Fibroblast of lung (primary cell): ENCODE results near the gene ZFYVE28. TPM values are rescaled to one million over a fixed set of nuclear protein-coding genes. Genes with fewer than 3 reads are reported as not detected.

Experiments
- DNase-seq, 2 donors: peaks; one replicate each; pipeline versions ENCODE4 v3.0.0 to v3.0.0-alpha.2; 2010; ENCODE audit warnings: low read depth in 2 of 2
- H2AFZ ChIP-seq: 2 replicates; pipeline ENCODE4 v1.5.1; 2012; ENCODE audit warnings: low read length, control low read depth, inconsistent platforms
- H3K27ac ChIP-seq: 2 replicates; pipeline ENCODE4 v1.5.1; 2011; ENCODE audit warnings: low read length, control low read depth; ENCODE audit not compliant: insufficient read depth
- H3K27me3 ChIP-seq: 2 replicates; pipeline ENCODE4 v1.5.1; 2011; ENCODE audit warnings: mild to moderate bottlenecking, low read length; ENCODE audit not compliant: control insufficient read depth, insufficient read depth
- H3K36me3 ChIP-seq: 2 replicates; pipeline ENCODE4 v1.5.1; 2011; ENCODE audit warnings: low read length; ENCODE audit not compliant: control insufficient read depth, insufficient read depth
- H3K4me1 ChIP-seq: 2 replicates; pipeline ENCODE4 v1.5.1; 2011; ENCODE audit warnings: low read length; ENCODE audit not compliant: control insufficient read depth, insufficient read depth; ENCODE audit errors: extremely low read depth
- H3K4me2 ChIP-seq: 2 replicates; pipeline ENCODE4 v1.5.1; 2011; ENCODE audit warnings: low read length, control low read depth; ENCODE audit not compliant: insufficient read depth; ENCODE audit errors: extremely low read depth
- H3K4me3 ChIP-seq, 4 experiments: fragments of 200-600 bp in 1 of 4; sonication (generic) in 1 of 4; replicated peaks in 1 of 4; 2 replicates each; pipeline ENCODE4 v1.5.1; 2011 to 2016; ENCODE audit warnings: low read length in 4 of 4, low read depth in 3 of 4, mild to moderate bottlenecking in 3 of 4, control low read depth in 2 of 4, inconsistent platforms in 1 of 4, mixed read lengths in 1 of 4; ENCODE audit not compliant: insufficient read depth in 1 of 4; ENCODE audit errors: control extremely low read depth in 1 of 4
- H3K79me2 ChIP-seq: 2 replicates; pipeline ENCODE4 v1.5.1; 2012; ENCODE audit warnings: mild to moderate bottlenecking, low read length, inconsistent platforms; ENCODE audit not compliant: control insufficient read depth, insufficient read depth
- H3K9ac ChIP-seq: 2 replicates; pipeline ENCODE4 v1.5.1; 2011; ENCODE audit warnings: mild to moderate bottlenecking, low read length, control low read depth; ENCODE audit not compliant: insufficient read depth
- H3K9me3 ChIP-seq: 2 replicates; pipeline ENCODE4 v1.5.1; 2012; ENCODE audit warnings: low read depth, low read length; ENCODE audit not compliant: control insufficient read depth, insufficient read depth
- H4K20me1 ChIP-seq: 2 replicates; pipeline ENCODE4 v1.5.1; 2011; ENCODE audit warnings: low read length; ENCODE audit not compliant: control insufficient read depth, insufficient read depth; ENCODE audit errors: extremely low read depth
- CTCF ChIP-seq, 2 donors: IDR thresholded peaks in 1 of 2; conservative IDR thresholded peaks in 1 of 2; 1 replicate in 1 of 2; 2 replicates in 1 of 2; pipeline ENCODE4 v1.5.1; 2011 to 2012; ENCODE audit warnings: low read length in 2 of 2, control low read depth in 1 of 2, inconsistent platforms in 1 of 2, low read depth in 1 of 2, mild to moderate bottlenecking in 1 of 2
- EZH2 ChIP-seq: IDR thresholded peaks from 2 replicates; pipeline ENCODE4 v1.5.1; 2012; ENCODE audit warnings: low read length, control low read depth, mild to moderate bottlenecking; ENCODE audit errors: missing control alignments
- polyA plus RNA-seq, 2 donors: library from polyadenylated mRNA; depleted of rRNA in 1 of 2; stranded (reverse) in 1 of 2; unstranded in 1 of 2; fragments of >200 nt; gene quantifications; 2 replicates each; pipeline ENCODE4 v1.2.1, GENCODE V29; 2011 to 2012; ENCODE audit warnings: missing spikeins in 1 of 2
- total RNA-seq: library from RNA; depleted of rRNA; stranded (reverse); fragments of >200 nt; gene quantifications from 2 replicates; pipeline ENCODE4 v1.2.1, GENCODE V29; 2014

ZFYVE28 gene
- total and polyA plus RNA-seq, 2 donors (not counting 1 experiment from before 2014, with no cell fraction given), result 2.4 to 11.6 TPM

GRCh38 chr4:2451036-2451520 lies 32.6 kb upstream of the ZFYVE28 start:
- TF ChIP-seq CTCF (conservative IDR thresholded peaks at IDR 0.05 in 1 of 2, IDR thresholded peaks at IDR 0.05 in 1 of 2; ENCODE audit: low read depth in 1 of 2, low read length in 2 of 2), result no peak
- no peak for TF ChIP-seq EZH2
- H3K79me2 ChIP-seq, result no peaks in the 10 kb centered on the region
- no peak overlapping the region for H3K9ac ChIP-seq
- H3K27me3 ChIP-seq, result peaks cover 5% of the 10 kb centered on the region
- DNase-seq, result no peak
- no peak overlapping the region for H2AFZ ChIP-seq
- H3K4me3 ChIP-seq, result no peak overlapping the region
- no peaks in the 10 kb centered on the region for H3K36me3 ChIP-seq
- H3K27ac ChIP-seq, result no peak overlapping the region
- no peaks in the 10 kb centered on the region for H4K20me1 ChIP-seq
- no peaks in the 10 kb centered on the region for H3K4me1 ChIP-seq
- H3K4me2 ChIP-seq, result no peak overlapping the region
- no peaks in the 10 kb centered on the region for H3K9me3 ChIP-seq

GRCh38 chr4:2450394-2451035 lies 32.1 kb upstream of the ZFYVE28 start:
- Histone ChIP-seq H2AFZ (no peak overlapping the region), H3K27me3 (peaks cover 5% of the 10 kb centered on the region), H3K79me2 (no peaks in the 10 kb centered on the region), H3K4me2 (no peak overlapping the region), H4K20me1 (no peaks in the 10 kb centered on the region), H3K27ac (no peak overlapping the region), H3K36me3 (no peaks in the 10 kb centered on the region), H3K4me1 (no peaks in the 10 kb centered on the region), H3K9me3 (no peaks in the 10 kb centered on the region), H3K9ac (no peak overlapping the region), H3K4me3 (no peak overlapping the region)
- TF ChIP-seq CTCF (conservative IDR thresholded peaks at IDR 0.05 in 1 of 2, IDR thresholded peaks at IDR 0.05 in 1 of 2; ENCODE audit: low read depth in 1 of 2, low read length in 2 of 2), result no peak
- no peak for TF ChIP-seq EZH2
- no peak for DNase-seq

- no peak for DNase-seq
- Histone ChIP-seq H3K79me2 (no peaks in the 10 kb centered on the region), H3K4me1 (no peaks in the 10 kb centered on the region), H2AFZ (no peak overlapping the region), H4K20me1 (no peaks in the 10 kb centered on the region), H3K9me3 (no peaks in the 10 kb centered on the region), H3K36me3 (no peaks in the 10 kb centered on the region), H3K9ac (no peak overlapping the region), H3K4me2 (no peak overlapping the region), H3K27me3 (peaks cover 5% of the 10 kb centered on the region), H3K4me3 (no peak overlapping the region), H3K27ac (no peak overlapping the region)
- no peak for TF ChIP-seq CTCF (conservative IDR thresholded peaks at IDR 0.05 in 1 of 2, IDR thresholded peaks at IDR 0.05 in 1 of 2; ENCODE audit: low read depth in 1 of 2, low read length in 2 of 2)
- no peak for TF ChIP-seq EZH2
Observed at GRCh38 chr4:2449511-2450392, 31.3 kb upstream of the ZFYVE28 start.
